ENCODE measurements around the gene SEL1L2.

SEL1L2 gene

DNA sequence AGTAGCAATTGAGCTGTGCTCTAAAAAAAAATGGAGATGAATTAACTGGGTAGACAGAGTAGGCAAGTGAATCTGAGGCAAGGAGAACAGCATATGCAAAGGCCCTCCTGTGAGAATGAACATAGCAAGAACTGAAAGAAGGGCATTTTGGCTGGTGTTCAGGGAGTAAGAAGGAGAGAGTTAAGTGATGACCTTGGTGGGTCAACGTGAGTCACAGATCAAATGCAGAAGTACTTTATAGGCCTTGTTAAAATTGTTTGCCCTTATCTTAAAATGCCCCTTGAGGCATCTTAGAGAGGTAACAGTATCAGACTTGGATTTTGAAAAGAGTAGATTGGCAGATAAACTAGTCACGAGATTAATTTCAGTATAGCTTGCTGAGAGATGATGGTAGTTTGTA lies 181.0 kb downstream of the SEL1L2 start:
- no peak for DNase-seq

DNA sequence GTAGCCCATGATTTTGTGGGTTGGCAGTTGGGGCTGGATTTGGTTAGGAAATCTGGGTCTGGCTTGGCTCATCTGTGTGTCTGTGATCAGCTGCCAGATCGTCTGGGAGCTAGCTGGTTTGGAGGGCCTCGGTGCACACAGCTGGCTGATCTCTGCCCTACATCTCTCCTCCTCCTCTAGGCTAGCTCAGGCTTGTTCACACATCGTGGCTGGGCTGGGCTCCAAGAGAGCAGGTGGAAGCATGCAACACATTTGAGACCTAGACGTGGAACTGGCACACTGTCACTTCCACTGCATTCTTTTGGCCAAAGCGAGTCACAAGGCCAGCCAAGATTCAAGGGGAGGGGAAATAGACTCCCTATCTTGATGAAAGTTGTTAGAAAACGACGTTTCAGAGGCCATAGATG lies 189.7 kb downstream of the SEL1L2 start:
- DNase-seq = no peak

DNA sequence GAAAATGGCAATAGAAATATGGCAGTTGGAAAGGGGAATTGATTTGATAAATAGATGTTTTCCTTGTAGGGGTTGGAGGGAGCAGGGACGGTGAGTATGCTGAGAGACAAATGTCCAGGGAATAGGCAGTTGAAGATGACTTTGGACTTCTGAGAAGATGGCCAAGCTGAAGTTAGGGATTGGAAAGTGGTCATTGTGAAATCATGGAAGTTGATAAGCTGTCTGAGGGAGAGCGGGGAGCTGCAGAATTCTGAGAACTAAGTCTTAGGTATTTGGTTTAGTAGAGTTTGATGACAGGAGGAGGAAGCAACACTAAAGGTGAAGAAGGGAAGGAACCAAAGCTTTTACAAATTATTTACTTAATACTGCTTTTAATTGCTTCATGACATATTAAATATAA lies 190.4 kb downstream of the SEL1L2 start:
- DNase-seq = no peak

Measured in activated CD4-positive, alpha-beta T cell treated with anti-CD3 and anti-CD28 coated beads for 48 hours (primary cell).